Suprapubic skin (tissue), 4 donors: Measurements from ENCODE around the gene DDRGK1. TPM values are rescaled to one million over a fixed set of nuclear protein-coding genes. Genes with fewer than 3 reads are reported as not detected.
A peak's percentile ranks its signal among the peaks of the same experiment; 100 is the strongest.

Source experiments
- DNase-seq, 2 donors: peaks; one replicate each; pipeline ENCODE4 v3.0.0-alpha.2; 2019; ENCODE audit warnings: low spot score in 2 of 2
- H3K27ac ChIP-seq: fragments of 200-600 bp; sonication (generic); one replicate; pipeline ENCODE4 v1.5.1; 2019
- H3K27me3 ChIP-seq: fragments of 200-600 bp; sonication (generic); one replicate; pipeline ENCODE4 v1.5.1; 2019
- H3K36me3 ChIP-seq: fragments of 200-600 bp; sonication (generic); one replicate; pipeline ENCODE4 v1.5.1; 2019
- H3K4me1 ChIP-seq: fragments of 200-600 bp; sonication (generic); one replicate; pipeline ENCODE4 v1.5.1; 2019
- H3K4me3 ChIP-seq: fragments of 200-600 bp; sonication (generic); one replicate; pipeline ENCODE4 v1.5.1; 2019; ENCODE audit warnings: mild to moderate bottlenecking
- H3K9me3 ChIP-seq: fragments of 200-600 bp; sonication (generic); one replicate; pipeline ENCODE4 v1.5.1; 2019
- CTCF ChIP-seq, 2 donors: fragments of 200-600 bp in 1 of 2; fragments of 450-650 bp in 1 of 2; sonication (generic) in 1 of 2; IDR thresholded peaks; one replicate each; pipeline ENCODE4 v1.5.1; 2016 to 2019; ENCODE audit warnings: antibody characterized with exemption in 2 of 2, mild to moderate bottlenecking in 1 of 2, moderate library complexity in 1 of 2
- EP300 ChIP-seq: sonication (generic); formaldehyde crosslinking; IDR thresholded peaks from one replicate; pipeline ENCODE4 v1.6.1; 2017; ENCODE audit warnings: antibody characterized with exemption
- POLR2A ChIP-seq, 2 donors: fragments of 450-650 bp; IDR thresholded peaks; one replicate each; pipeline ENCODE4 v1.6.1; 2017; ENCODE audit warnings: antibody characterized with exemption in 2 of 2, mild to moderate bottlenecking in 2 of 2, moderate library complexity in 2 of 2
- POLR2AphosphoS5 ChIP-seq, 3 donors: sonication (generic); formaldehyde crosslinking; IDR thresholded peaks; one replicate each; pipeline ENCODE4 v1.6.1; 2017; ENCODE audit warnings: antibody characterized with exemption in 3 of 3
- WGBS: methylation state at CpG from one replicate; pipeline ENCODE4 v1.1.5; 2018; 5-methylcytosine and 5-hydroxymethylcytosine counted together
- total RNA-seq, 4 donors: library from RNA; depleted of rRNA; stranded (reverse); fragments of >200 nt; gene quantifications; one replicate each; pipeline ENCODE4 v1.1.0, GENCODE V29; 2016

Gene DDRGK1
- total RNA-seq, 4 donors from 2014 or later, result 50.0 to 169 (median 55.6) TPM

GRCh38 chr20:3168829-3169590 lies 35.5 kb downstream of the DDRGK1 start:
- no peak for DNase-seq
- H3K4me1 ChIP-seq, result peaks cover 31% of the 10 kb centered on the region
- WGBS, result 84% methylated on average over 6 of the region's 7 CpGs
- no peaks in the 10 kb centered on the region for H3K36me3 ChIP-seq
- H3K27ac ChIP-seq, result no peak overlapping the region
- TF ChIP-seq CTCF (IDR thresholded peaks at IDR 0.05) (no peak), EP300 (no peak), POLR2A (IDR thresholded peaks at IDR 0.05) (no peak), POLR2AphosphoS5 (IDR thresholded peaks at IDR 0.05) (no peak)
- no peak overlapping the region for H3K4me3 ChIP-seq
- peaks cover 19% of the 10 kb centered on the region for H3K27me3 ChIP-seq
- no peaks in the 10 kb centered on the region for H3K9me3 ChIP-seq

DNA sequence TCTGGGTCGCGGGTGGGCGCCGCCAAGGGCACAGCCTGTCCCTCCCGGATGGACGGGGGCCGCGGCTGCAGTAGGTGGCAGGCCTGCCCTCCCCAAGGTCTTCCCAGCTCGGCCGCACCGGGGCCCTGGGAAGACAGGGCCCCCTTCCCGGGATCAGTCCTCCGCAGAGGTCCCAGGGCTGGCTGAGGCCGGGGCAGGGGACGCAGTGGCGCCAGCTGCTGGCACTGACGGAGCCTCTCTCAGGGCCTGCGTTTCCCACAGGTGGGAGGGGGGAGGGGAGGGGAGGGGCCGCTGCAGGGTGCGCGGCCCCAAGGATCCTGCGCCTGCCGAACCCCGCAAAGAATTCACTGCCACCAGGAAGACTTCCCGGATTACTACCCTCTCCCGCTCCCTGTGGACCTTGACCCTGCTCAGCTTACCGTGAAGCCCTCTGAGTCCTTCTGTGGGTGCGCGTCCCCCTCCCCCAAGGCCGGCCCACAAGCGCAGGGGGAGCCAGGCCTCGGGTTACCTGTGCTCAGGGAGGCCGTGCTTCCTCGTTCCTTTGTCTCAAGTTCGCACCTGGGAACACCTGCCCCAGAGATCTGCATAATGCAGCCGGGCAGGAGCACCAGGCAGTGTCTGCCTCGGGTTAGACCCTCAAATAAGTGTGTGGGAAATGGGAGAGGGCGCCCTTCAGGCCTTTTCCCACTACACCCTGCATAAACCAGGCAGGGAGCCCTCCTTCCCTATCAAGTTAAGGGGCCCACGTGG lies 36.2 kb downstream of the DDRGK1 start:
- no peak overlapping the region for H3K27ac ChIP-seq
- 49% methylated on average over 5 of the region's 39 CpGs for WGBS
- no peak for DNase-seq
- no peaks in the 10 kb centered on the region for H3K36me3 ChIP-seq
- H3K9me3 ChIP-seq, result no peaks in the 10 kb centered on the region
- H3K27me3 ChIP-seq, result peaks cover 15% of the 10 kb centered on the region
- H3K4me3 ChIP-seq, result peak overlapping the region; percentile 18
- H3K4me1 ChIP-seq, result peaks cover 26% of the 10 kb centered on the region
- no peak for TF ChIP-seq EP300

DNA sequence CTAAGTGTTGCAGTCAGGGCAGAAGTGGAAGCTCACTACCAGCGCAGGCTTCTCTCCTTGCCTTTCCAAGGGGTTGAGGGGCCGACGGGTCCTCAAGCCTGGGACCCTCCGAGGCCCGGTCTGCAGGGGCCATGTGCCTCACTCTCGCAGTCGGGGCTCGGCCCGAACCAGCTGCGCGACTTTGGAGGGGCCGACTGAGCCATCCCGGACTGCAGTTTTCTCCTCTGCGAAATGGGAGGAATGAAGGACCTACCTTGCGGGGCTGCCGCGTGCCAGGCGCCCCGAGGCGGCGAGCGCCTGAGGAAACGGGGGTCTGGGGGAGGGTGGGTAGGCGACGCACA lies 36.8 kb downstream of the DDRGK1 start:
- whole genome bisulfite sequencing, result 32% methylated on average over 20 of the region's 25 CpGs
- TF ChIP-seq POLR2AphosphoS5 (IDR thresholded peaks at IDR 0.05), result no peak
- TF ChIP-seq EP300, result no peak
- no peak for TF ChIP-seq POLR2A (IDR thresholded peaks at IDR 0.05)
- TF ChIP-seq CTCF (IDR thresholded peaks at IDR 0.05), result no peak
- H3K9me3 ChIP-seq, result no peaks in the 10 kb centered on the region
- H3K36me3 ChIP-seq, result no peaks in the 10 kb centered on the region
- H3K4me1 ChIP-seq, result peaks cover 22% of the 10 kb centered on the region
- DNase-seq, result no peak
- no peak overlapping the region for H3K27ac ChIP-seq
- H3K4me3 ChIP-seq, result peak overlapping the region; percentile 18
- peaks cover 15% of the 10 kb centered on the region for H3K27me3 ChIP-seq

- TF ChIP-seq POLR2AphosphoS5 (IDR thresholded peaks at IDR 0.05) (no peak), CTCF (IDR thresholded peaks at IDR 0.05) (no peak)
- Histone ChIP-seq H3K27me3 (peaks cover 15% of the 10 kb centered on the region), H3K4me1 (peaks cover 17% of the 10 kb centered on the region), H3K36me3 (no peaks in the 10 kb centered on the region), H3K27ac (no peak overlapping the region), H3K4me3 (no peak overlapping the region), H3K9me3 (no peaks in the 10 kb centered on the region)
- 95% methylated on average over 2 of the region's 16 CpGs for WGBS
- DNase-seq, result no peak
Measured at GRCh38 chr20:3166913-3167342, 37.6 kb downstream of the DDRGK1 start.

DNA sequence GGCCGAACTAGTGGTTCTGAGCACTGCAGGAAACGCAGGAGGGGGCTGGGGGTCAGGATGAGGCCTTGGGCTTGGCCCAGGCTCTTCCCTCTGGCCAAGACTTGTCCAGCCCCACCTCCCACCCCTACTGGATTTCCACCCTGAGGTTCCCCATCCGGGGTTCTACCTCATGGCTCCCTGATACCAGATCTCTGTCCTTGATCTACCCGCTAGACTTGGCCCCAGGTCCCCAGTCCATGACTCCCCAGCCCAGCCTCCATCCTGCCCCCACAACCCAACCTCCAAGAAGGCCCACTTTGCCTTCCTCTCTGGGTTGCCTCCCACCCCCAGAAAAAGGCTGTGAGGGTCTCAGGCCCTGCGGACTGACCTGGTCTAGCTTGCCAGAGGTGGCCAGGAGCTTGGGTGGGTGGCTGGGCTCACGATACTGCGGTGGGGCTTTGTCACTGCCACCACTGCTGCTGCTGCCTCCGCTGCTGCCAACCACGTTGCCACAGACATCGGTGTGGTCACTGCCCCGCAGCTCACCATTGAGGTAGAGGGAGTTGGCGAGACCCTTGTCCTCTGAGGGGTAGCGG lies 38.1 kb downstream of the DDRGK1 start:
- peaks cover 17% of the 10 kb centered on the region for H3K4me1 ChIP-seq
- no peak overlapping the region for H3K27ac ChIP-seq
- 87% methylated on average over 6 of the region's 13 CpGs for WGBS
- peaks cover 15% of the 10 kb centered on the region for H3K27me3 ChIP-seq
- TF ChIP-seq CTCF (IDR thresholded peaks at IDR 0.05) (no peak), POLR2A (IDR thresholded peaks at IDR 0.05) (no peak), EP300 (no peak), POLR2AphosphoS5 (IDR thresholded peaks at IDR 0.05) (no peak)
- no peaks in the 10 kb centered on the region for H3K9me3 ChIP-seq
- DNase-seq, result no peak
- H3K36me3 ChIP-seq, result no peaks in the 10 kb centered on the region
- H3K4me3 ChIP-seq, result no peak overlapping the region
